Retina (tissue), 1 donor: ENCODE measurements around the gene MYMK.
A peak's percentile ranks its signal among the peaks of the same experiment; 100 is the strongest.
"Not testable (repeated sequence)": the region's sequence is repeated elsewhere in the genome, so short reads cannot be mapped to it uniquely, and the experiment has no call there.

Experiments
- DNase-seq: peaks from one replicate; pipeline ENCODE4 v3.0.0-alpha.2; 2016

The MYMK gene, protein sequence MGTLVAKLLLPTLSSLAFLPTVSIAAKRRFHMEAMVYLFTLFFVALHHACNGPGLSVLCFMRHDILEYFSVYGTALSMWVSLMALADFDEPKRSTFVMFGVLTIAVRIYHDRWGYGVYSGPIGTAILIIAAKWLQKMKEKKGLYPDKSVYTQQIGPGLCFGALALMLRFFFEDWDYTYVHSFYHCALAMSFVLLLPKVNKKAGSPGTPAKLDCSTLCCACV

DNA sequence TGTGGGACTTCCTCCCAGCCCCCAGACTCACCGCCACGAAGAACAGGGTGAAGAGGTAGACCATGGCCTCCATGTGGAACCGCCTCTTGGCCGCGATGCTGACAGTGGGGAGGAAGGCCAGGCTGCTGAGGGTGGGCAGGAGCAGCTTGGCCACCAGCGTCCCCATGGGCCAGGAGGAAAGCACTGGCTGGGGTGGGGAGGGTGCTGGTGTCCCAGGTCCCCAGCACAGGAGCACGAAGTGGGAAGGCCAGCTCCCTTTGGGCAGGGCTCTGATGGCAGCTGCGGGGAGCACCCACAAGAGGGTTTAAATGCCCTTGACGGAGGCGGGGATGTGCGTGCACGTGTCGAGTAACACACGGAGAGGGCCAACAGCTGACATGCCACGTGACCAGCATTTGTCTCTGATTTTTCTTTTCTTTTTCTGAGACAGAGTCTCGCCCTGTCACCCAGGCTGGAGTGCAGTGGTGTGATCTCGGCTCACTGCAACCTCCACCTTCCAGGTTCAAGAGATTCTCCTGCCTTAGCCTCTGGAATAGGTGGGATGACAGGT is at the start of gene MYMK:
Gene MYMK (minus strand): TSS at position 281 of the 550 bp plus-strand sequence. CDS start 115 bp downstream, at position 166.
- no peak for DNase-seq

DNA sequence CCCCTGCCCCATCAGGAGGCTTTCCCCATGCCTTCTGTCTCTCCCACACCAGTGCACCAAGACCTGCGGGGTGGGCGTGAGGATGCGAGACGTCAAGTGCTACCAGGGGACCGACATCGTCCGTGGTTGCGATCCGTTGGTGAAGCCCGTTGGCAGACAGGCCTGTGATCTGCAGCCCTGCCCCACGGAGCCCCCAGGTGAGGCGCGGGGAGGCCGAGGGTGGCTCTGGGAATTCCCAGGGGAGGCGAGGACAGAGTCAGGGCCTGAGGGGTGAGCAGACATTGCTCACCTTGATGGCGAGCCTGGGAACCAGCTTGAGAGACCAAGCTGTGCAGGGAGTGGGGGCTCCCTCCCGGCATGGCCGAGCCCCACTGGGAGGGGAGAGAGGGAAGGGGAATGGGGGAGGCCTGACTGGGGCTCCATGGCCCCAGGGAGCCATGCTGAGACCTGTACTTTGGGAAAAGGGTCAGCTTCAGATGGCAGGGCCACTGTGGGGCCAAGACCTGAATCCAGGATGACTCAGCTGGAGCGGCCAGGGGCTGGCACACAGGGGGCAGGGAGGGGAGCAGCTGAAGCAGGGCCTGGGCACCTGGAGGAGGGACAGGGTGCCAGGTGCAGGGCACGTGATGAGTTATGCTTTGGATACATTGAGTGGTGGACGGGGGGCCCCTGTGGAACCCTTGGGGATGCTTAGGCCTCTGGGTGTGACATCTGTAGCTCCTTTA is 49.2 kb upstream of the MYMK start:
- no peak for DNase-seq

DNA sequence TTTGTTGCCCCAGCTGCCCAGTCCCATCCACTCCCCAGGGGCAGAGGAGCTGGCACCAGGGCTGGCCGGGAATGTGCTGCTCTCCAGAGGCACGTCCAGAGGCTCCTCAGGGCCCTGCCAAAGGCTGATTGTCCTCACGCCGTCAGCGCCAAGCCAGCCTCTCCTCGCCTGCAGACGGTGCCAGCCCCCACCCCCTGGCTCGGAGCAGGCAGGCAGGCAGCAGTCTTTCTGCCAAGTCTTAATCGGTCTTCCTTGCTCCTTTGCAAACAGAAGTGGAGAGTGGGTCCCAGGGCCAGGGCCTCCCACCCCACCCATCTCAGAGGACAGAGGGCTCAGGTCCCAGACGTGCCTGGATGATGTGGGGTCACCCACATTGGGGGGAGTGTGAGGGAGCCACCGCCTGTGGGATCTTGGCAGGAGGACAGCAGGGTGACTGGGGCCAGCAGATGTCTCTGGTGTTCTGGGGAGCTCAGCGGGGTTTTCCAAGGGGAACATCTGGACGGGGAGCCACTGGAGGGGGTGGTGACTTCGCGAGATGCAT is 48.1 kb upstream of the MYMK start:
- no peak for DNase-seq

DNA sequence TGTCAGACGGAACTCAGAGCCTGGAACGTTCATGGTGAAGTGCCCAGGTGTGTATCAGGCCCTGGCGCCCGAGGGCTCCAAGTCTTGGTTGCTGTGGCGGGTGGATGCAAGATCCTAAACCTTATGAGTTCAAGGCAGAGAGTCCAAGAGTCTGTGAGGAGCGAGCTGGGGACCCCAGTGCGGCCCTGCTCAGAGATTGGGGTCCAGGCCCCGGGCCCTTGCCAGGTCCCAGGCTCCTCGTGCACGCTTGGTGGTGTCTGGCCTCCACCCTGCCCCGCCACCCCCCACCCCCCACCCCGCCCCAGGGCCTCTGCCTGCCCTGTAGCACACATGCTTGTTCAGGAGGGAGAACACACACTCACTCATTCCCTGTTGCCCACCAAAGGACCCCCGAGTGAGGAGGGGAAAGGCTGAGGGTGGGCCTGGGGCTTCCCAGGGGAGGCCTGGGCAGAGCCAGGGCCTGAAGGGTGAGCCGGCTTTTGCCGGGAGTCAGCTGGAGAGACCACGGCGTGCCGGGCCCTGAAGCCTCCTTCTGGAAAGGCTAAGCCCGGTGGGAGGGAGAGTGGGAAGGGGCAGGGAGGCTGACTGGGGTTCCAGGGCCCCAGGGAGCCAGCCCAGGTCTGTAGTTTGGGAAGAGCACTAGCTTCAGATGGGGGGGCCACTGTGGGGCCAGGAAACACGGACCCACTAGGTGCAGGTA is 47.3 kb upstream of the MYMK start:
- DNase-seq = no peak

DNA sequence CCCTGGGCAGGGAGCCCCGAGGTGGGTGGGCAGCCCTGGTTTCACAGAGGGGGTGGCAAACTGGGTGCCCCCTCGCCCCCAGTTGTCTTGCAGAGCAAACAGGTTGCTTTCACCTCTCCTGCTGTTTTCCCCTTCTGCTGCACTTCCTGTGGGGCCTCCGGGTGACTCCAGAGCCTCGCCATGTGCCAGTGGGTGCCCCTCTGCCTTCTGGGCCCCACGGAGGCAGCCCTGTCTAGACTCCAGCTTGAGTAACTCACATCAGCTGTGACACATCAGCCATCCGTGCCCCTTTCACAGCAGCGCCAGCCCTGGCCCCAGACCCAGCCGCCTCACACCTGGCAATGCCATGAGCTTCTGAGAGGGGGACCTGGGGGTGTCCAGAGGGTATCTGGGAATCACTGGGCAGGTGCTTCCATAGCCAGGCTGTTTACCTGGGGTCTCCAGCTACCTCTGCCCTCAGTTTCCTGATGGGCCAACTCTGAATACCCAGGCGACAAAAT is 46.7 kb upstream of the MYMK start:
- DNase-seq = no peak

DNA sequence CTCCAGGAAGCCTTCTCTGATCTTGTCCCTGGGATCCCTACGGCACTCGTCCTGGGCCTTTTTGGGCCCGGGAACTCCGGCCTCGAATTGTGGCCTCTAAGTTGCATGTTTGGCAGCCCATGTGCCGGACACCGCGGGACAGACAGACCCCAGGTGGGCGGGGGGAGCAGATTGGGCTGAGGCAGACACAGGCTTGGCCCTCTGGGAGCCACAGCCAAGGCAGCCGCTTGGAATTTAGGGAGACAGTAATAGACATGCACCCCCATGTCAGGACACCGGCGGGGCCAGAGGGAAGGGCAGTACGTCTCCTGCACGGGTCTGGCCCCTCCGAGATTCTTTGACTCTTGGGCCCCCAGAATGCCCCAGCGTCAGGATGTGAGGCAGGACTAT is 45.9 kb upstream of the MYMK start:
- no peak for DNase-seq

DNA sequence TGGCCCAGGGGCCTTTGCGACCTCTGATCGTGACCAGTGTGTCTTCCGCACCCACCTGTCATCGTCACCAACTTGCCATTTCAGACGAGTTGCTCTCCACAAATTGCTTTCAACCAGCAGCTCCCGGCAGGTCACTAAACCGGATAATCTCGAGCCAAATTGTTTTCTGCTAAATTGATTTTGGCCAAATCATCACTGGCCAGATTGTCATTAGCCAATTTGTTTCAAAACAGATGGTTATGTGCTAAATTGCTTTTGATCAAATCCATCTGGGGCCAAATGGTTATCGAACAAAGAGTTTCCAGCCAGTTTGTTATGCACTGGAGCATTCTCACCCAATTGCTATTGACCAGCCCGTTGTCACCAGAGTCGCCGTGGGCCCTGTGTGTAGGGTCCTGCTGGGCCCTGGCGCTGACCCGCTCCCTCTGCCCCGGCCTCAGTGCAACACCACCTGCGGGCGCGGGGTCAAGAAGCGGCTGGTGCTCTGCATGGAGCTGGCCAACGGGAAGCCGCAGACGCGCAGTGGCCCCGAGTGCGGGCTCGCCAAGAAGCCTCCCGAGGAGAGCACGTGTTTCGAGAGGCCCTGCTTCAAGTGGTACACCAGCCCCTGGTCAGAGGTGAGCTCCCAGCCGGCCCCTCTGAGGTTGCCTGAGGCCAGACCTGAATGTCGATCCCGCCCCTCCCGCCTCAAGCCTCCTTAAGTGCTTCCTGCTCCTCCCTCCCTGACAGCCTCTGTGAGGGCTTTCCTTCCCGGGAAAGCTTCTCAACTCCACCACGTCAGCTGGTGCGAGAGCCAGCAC is 45.3 kb upstream of the MYMK start:
- DNase-seq = peak; percentile 74

DNA sequence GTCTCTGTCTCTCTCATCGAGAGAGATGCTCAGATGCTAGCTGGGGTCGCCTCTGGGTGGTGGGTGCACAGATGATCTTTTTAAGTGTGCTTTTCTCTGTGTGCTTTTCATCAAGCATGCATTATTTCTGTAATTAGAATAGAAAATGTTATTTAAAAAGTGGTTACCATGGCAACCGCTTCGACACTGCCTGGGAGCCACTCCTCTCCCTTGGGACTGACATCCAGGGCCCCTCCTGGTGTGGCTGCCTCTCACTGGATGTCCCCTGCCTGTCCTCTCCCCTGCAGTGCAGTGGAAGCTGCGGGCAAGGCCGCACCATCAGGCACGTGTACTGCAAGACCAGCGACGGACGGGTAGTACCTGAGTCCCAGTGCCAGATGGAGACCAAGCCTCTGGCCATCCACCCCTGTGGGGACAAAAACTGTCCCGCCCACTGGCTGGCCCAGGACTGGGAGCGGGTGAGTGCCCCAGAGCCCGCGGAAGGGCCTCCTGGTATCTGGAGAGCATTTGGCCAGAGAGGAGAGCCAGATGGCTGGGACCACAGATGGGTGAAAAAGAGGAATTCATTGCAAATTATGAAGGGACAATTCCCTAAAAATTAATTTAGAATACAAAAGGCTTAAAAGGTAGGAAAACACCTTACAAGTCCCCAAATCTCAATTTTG is 44.5 kb upstream of the MYMK start:
- peak; percentile 41 for DNase-seq

DNA sequence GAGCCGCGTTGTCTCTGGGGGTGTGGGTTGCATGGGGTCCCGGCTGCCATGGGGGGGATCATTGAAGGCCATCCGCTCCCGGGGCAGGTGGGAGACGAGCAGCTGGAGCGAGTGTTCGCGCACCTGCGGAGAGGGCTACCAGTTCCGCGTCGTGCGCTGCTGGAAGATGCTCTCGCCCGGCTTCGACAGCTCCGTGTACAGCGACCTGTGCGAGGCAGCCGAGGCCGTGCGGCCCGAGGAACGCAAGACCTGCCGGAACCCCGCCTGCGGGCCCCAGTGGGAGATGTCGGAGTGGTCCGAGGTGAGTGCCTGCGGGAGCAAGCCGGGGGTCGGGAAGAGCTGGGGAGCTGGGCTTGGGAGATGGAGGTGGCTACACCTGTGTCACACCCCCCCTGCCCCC is 43.4 kb upstream of the MYMK start:
- DNase-seq = no peak

DNA sequence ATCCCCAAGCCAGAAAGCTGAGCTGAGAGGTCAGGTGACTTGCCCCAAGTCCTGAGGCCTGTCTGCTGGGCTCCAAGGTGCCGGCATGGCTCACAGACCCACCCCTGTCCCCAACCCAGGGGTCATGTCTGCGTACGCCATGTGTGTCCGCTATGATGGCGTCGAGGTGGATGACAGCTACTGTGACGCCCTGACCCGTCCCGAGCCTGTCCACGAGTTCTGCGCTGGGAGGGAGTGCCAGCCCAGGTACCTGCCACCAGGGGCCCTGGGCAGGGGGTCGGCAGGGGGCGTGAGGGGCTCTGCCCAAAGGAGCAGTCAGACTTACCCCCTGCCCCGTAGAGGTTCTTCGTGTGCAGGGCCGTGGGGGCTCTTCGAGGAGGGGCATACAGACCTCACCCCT is 42.1 kb upstream of the MYMK start:
- no peak for DNase-seq

DNA sequence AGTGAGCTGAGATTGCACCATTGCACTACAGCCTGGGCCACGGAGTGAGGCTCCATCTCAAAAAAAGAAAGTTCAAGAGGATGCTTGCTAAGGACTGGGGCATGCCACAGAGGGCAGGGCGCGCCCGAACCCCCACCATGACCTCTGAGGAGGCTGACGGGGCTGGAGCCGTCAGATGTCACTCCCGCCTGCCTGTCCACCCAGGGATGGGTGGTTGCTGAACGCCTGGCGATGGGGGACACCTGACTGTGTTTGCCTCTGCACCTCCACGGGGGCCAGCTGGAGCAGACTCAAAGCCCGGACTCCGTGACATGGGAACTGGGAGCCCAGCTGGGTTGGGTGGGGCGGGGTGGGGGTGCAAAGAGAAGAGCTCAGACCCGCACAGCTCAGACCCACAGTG is 41.6 kb upstream of the MYMK start:
- DNase-seq = no peak

DNA sequence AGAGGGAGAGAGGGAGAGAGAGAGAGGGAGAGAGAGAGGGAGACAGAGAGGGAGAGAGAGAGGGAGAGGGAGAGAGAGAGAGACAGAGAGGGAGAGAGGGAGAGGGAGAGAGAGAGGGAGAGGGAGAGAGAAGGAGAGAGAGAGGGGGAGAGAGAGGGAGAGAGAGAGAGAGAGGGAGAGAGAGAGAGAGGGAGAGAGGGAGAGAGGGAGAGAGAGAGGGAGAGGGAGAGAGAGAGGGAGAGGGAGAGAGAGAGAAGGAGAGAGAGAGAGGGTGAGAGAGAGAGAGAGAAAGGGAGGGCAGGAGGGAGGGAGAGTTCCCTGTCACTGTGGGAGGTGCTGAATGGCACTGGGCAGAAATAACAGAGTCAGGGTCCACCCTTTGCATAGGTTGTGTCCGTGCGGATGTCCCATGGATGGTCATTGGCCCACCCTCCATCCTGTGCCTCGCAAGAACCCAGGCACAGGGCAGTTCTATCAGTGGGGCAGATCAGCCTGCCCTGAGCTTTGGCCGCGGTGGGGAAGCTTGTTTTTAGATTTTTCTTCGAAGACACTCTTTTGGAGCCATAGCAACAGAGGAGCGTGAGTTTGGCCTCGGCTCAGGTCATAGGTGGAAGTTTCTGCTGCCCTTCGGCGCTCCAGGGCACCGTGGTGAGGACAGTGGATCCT is 39.8 kb upstream of the MYMK start:
- peak; percentile 21 for DNase-seq

DNA sequence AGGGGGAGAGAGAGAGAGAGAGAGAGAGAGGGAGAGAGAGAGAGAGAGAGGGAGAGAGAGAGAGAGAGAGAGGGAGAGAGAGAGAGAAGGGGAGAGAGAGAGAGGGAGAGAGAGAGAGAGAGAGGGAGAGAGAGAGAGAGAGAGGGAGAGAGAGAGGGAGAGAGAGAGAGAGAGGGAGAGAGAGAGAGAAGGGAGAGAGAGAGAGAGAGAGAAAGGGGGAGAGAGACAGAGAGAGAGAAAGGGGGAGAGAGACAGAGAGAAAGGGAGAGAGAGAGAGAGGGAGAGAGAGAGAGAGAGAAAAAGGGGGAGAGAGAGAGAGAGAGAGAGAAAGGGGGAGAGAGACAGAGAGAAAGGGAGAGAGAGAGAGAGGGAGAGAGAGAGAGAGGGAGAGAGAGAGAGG is 39.1 kb upstream of the MYMK start:
- DNase-seq = not testable (repeated sequence)

DNA sequence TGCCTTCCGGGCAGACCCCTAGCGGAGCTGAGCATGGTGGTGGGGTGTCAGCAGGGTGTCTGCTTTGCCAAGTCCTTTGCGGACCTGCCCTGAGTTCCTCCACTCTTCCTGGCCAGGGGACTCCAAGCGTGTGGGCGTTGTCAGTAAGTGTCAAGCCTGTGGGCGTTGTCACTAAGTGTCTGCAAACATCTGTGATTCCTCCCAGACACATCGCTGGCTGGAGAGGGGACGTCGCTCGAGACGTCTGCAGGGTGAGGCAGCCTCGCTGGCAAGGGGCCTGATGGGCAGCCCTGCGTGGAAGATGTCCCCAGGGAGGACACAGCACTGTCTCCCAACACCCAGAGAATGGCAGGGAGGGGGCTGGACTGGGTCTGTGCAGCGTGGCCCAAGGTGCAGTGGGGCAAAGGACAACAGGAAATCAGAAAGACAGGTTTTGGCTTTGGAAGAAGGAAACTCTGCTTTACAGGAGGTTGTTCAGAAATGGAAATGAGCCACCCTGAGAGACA is 38.6 kb upstream of the MYMK start:
- peak; percentile 51 for DNase-seq

DNA sequence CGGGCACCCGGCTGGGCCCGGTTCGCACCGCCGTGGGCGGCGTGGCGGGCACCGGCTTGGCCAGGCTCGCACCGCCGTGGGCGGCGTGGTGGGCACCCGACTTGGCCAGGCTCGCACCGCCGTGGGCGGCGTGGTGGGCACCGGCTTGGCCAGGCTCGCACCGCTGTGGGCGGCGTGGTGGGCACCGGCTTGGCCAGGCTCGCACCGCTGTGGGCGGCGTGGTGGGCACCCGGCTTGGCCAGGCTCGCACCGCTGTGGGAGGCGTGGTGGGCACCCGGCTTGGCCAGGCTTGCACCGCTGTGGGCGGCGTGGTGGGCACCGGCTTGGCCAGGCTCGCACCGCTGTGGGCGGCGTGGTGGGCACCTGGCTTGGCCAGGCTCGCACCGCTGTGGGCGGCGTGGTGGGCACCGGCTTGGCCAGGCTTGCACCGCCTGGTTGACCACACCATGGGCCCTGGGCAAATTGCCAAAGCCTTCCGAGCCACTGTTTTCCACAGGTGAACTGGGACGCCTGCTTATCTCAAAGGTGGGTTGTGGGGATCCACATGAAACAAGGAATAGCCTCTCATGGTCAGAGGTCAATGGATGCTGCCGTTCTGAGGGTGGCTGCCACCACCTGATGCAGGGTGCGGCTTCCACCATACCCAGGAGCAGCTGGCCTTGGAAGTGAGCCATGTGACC is 38.0 kb upstream of the MYMK start:
- DNase-seq = no peak

DNA sequence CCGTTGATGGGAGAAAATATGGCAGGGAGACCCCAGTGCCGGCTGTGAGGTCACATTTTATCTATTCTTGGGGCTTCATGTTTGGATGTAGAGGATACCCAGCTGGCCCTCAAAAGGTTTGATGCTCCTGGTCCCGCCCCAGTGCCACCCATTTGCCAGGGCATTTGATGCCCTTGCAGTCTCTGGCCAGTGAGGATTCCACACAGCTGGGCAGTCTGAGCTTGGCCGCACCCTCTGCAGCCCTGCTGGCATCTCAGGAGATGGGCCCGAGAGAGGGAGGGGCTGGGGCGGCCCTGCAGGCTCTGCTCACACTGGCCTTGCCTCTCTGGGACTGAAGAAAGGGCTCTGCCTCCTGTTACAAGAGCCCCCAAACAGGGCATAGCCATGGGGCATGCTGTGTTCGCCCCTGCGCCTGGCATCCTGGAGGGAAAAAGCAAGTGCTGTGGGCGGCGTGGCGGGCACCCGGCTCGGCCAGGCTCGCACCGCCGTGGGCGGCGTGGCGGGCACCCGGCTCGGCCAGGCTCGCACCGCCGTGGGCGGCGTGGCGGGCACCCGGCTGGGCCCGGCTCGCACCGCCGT is 37.3 kb upstream of the MYMK start:
- DNase-seq = no peak

DNA sequence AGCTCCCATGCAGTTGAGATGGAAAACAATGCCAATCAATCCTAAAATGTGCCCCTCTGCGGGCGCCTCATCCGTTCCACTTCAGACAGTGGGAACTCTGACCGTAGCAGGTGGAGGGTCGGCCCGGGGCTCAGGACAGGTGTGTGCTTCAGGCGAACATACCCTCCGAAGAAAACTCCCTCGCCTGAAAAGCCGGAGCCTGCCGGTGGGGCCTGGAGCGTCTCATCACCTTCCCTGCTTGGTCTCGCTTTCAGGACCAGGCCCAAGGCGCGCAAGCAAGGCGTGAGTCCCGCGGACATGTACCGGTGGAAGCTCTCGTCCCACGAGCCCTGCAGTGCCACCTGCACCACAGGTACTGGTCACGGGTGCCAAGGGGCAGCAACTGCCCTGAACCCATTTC is 36.2 kb upstream of the MYMK start:
- DNase-seq = no peak

DNA sequence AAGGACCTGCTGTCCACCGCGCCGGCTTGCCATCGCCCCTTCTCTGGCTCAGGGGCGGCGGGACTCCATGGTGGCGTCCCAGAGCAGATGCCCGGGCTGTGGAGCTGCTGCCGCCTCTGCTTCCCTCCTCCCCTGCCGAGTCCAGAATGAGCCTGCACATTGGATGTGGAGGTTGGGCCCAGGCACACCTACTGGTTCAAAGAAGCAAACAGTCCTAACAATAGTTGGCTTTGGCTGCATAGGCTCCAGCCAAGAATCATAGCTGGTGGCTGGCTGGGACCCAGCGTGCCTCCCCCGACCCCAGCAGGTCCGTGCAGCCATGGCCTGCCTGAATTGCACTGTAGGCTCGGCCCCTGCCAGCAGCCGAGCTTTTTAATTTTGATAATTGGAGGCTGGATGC is 35.6 kb upstream of the MYMK start:
- no peak for DNase-seq

DNA sequence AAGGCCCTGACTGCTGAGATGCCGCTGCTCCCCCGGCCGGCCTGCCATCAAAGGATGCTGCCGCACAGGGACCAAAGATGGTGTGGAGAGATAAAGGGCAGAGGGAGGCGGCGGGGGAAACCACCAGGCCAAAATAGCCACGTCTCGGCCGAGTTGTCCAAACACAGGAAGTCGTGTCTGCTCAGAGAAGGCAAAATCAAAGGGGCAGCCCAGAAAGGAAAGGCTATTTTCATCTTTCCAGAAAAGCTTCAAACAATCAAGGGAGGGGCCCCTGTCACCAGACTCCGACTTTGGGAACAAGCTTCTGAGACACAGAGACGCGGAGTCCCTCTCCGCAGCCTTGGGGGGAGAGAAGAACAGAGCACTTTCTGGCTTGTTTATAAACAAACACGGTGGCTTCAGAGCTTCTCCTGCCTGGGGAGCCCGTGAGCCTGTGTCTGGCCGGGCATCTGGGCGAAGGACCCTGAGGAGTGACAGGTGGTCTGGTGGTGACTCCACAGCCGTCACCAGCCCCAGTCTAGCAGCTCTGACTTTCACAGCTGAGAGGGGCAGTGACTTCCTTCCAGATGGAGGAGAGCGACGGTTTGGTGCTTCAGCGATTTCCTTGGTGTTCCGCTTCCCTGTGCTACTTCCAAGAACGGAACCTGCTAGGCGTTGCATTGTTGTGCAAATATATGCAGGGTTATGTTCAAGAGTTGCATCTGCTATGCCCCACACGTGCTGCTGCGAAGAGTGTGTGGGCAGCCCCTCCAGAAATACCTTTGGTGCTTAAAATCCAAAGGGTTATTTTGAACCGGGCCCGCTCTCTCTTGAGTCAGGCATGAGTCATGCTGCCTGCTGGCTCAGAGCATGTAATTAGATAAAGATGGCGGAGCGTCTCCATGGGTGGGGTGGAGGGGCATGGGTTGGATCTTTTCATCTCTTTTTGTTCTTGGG is 33.7 kb upstream of the MYMK start:
- DNase-seq = peak; percentile 59
